ENCODE measurements around the gene DRD2. TPM values are rescaled to one million over a fixed set of nuclear protein-coding genes. Genes with fewer than 3 reads are reported as not detected.

Gene DRD2
- total RNA-seq, 2 experiments from 2014 or later = not detected

DNA sequence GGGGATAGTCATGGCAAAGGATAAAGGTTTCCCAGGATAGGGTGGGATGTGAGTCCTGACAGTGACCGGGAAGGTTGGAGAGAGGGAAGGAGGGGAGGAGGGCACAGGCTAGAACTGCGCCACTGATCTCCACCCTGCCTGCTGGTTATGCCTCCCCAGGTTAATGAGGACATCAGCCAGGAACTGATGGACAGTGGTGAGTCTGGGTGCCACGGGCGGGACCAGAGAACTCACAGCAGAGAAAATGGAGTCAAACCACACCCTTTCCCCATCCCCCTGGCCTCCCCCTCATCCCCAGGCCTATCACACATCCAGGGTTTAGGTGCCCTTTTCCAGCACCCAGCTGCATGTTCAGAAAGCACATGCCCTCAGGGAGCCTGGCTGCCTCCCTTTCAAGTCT is 77.4 kb downstream of the DRD2 start:
- Histone ChIP-seq H2AFZ (ENCODE audit: low read length) (no peak overlapping the region), H4K20me1 (ENCODE audit: insufficient read depth, low read length) (no peaks in the 10 kb centered on the region), H3K36me3 (ENCODE audit: insufficient read depth, low read length) (no peaks in the 10 kb centered on the region), H3K4me2 (ENCODE audit: low read length) (no peak overlapping the region), H3K79me2 (ENCODE audit: insufficient read depth, low read depth, low read length) (no peaks in the 10 kb centered on the region), H3K9me2 (ENCODE audit: insufficient read depth, low read length) (no peaks in the 10 kb centered on the region), H3K4me1 (ENCODE audit: insufficient read depth, low read length, poor library complexity, severe bottlenecking) (no peaks in the 10 kb centered on the region), H3K4me3 (ENCODE audit: low read depth, low read length, poor library complexity, severe bottlenecking) (no peak overlapping the region), H3K27ac (ENCODE audit: low read depth, low read length, poor library complexity, severe bottlenecking) (no peak overlapping the region), H3K9me3 (ENCODE audit: low read length) (no peaks in the 10 kb centered on the region)
- DNase-seq (ENCODE audit: low spot score) = no peak
- BruUV-seq (replicated peaks) = no TSS peak
- intact Hi-C loops (cut with micrococcal nuclease; ENCODE audit: unreplicated experiment) = no loop called here
- ChIA-PET POLR2A (no interaction called here), CTCF (ENCODE audit: unreplicated experiment) (no interaction called here)
- TF ChIP-seq EZH2phosphoT487 (IDR thresholded peaks at IDR 0.05; ENCODE audit: borderline replicate concordance, low read depth, low read length) = no peak
- TF ChIP-seq, protein P1, sequence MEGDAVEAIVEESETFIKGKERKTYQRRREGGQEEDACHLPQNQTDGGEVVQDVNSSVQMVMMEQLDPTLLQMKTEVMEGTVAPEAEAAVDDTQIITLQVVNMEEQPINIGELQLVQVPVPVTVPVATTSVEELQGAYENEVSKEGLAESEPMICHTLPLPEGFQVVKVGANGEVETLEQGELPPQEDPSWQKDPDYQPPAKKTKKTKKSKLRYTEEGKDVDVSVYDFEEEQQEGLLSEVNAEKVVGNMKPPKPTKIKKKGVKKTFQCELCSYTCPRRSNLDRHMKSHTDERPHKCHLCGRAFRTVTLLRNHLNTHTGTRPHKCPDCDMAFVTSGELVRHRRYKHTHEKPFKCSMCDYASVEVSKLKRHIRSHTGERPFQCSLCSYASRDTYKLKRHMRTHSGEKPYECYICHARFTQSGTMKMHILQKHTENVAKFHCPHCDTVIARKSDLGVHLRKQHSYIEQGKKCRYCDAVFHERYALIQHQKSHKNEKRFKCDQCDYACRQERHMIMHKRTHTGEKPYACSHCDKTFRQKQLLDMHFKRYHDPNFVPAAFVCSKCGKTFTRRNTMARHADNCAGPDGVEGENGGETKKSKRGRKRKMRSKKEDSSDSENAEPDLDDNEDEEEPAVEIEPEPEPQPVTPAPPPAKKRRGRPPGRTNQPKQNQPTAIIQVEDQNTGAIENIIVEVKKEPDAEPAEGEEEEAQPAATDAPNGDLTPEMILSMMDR (conservative IDR thresholded peaks at IDR 0.05; ENCODE audit: low read length) = no peak

DNA sequence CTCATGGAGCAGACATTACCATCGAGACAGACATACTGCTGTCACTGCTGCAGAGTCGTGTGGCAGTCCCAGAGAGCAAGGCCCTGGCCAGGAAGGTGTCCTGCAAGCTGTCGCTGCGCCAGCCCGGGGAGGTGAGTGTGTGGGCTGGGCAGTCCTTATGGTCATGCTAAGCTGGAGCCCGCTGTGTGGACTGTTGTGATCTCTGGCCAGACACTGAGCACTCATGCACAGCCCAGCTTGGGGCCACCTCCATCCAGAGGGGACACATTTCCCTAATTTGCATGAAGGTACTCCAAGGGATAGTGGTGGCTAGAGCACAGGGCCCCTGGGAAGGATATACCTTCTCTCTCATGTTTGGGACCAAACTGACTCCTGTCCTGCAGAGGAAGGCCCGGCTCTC is 78.0 kb downstream of the DRD2 start:
- no peak overlapping the region for H3K4me3 ChIP-seq (ENCODE audit: low read depth, low read length, poor library complexity, severe bottlenecking)
- no peaks in the 10 kb centered on the region for H3K4me1 ChIP-seq (ENCODE audit: insufficient read depth, low read length, poor library complexity, severe bottlenecking)
- no peak for DNase-seq (ENCODE audit: low spot score)
- no peaks in the 10 kb centered on the region for H3K9me3 ChIP-seq (ENCODE audit: low read length)
- no peaks in the 10 kb centered on the region for H4K20me1 ChIP-seq (ENCODE audit: insufficient read depth, low read length)
- H2AFZ ChIP-seq (ENCODE audit: low read length) = no peak overlapping the region
- no peaks in the 10 kb centered on the region for H3K9me2 ChIP-seq (ENCODE audit: insufficient read depth, low read length)
- ChIA-PET CTCF (ENCODE audit: unreplicated experiment) (no interaction called here), POLR2A (no interaction called here)
- no peaks in the 10 kb centered on the region for H3K79me2 ChIP-seq (ENCODE audit: insufficient read depth, low read depth, low read length)
- H3K27ac ChIP-seq (ENCODE audit: low read depth, low read length, poor library complexity, severe bottlenecking) = no peak overlapping the region
- no peak overlapping the region for H3K4me2 ChIP-seq (ENCODE audit: low read length)
- no TSS peak for BruUV-seq (replicated peaks)
- TF ChIP-seq, protein P1 (conservative IDR thresholded peaks at IDR 0.05; ENCODE audit: low read length) = no peak
- TF ChIP-seq EZH2phosphoT487 (IDR thresholded peaks at IDR 0.05; ENCODE audit: borderline replicate concordance, low read depth, low read length) = no peak
- intact Hi-C loops (cut with micrococcal nuclease; ENCODE audit: unreplicated experiment) = no loop called here
- no peaks in the 10 kb centered on the region for H3K36me3 ChIP-seq (ENCODE audit: insufficient read depth, low read length)

DNA sequence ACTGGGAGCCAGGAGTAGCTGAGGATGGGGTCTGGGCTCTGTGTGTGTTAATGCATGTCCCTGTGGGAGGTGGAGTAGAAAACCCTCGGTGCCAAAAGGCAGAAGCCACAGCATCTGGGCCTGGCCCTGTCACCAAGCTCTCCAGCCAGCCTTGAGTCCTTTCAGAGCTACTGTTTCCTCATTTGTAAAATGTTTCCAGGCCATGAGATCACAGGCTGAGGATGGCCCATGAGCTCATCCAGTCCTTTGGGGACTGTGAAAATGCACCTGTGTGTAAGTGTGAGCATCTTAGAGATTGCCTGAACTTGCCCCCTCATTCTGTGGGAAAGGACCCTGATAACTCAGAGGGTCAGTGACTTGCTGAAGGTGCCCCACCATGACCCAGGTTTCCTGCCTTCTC is 78.5 kb downstream of the DRD2 start:
- Histone ChIP-seq H3K27ac (ENCODE audit: low read depth, low read length, poor library complexity, severe bottlenecking) (no peak overlapping the region), H3K9me3 (ENCODE audit: low read length) (no peaks in the 10 kb centered on the region), H3K4me1 (ENCODE audit: insufficient read depth, low read length, poor library complexity, severe bottlenecking) (no peaks in the 10 kb centered on the region), H2AFZ (ENCODE audit: low read length) (no peak overlapping the region), H3K4me3 (ENCODE audit: low read depth, low read length, poor library complexity, severe bottlenecking) (no peak overlapping the region), H3K79me2 (ENCODE audit: insufficient read depth, low read depth, low read length) (no peaks in the 10 kb centered on the region), H3K9me2 (ENCODE audit: insufficient read depth, low read length) (no peaks in the 10 kb centered on the region), H3K4me2 (ENCODE audit: low read length) (no peak overlapping the region), H3K36me3 (ENCODE audit: insufficient read depth, low read length) (no peaks in the 10 kb centered on the region), H4K20me1 (ENCODE audit: insufficient read depth, low read length) (no peaks in the 10 kb centered on the region)
- DNase-seq (ENCODE audit: low spot score) = no peak
- BruUV-seq (replicated peaks) = no TSS peak
- intact Hi-C loops (cut with micrococcal nuclease; ENCODE audit: unreplicated experiment) = no loop called here
- CTCF ChIA-PET (ENCODE audit: unreplicated experiment) = no interaction called here
- TF ChIP-seq, protein P1 (conservative IDR thresholded peaks at IDR 0.05; ENCODE audit: low read length) = no peak
- no peak for TF ChIP-seq EZH2phosphoT487 (IDR thresholded peaks at IDR 0.05; ENCODE audit: borderline replicate concordance, low read depth, low read length)
- POLR2A ChIA-PET = no interaction called here

Measured in OCI-LY7 (cell line).